Dermis blood vessel endothelial cell (primary cell): ENCODE results near the gene CHMP2A. TPM values are rescaled to one million over a fixed set of nuclear protein-coding genes. Genes with fewer than 3 reads are reported as not detected.
A peak's percentile ranks its signal among the peaks of the same experiment; 100 is the strongest.
"Not testable (repeated sequence)": the region's sequence is repeated elsewhere in the genome, so short reads cannot be mapped to it uniquely, and the experiment has no call there.

Experiments used
- DNase-seq: peaks from one replicate; pipeline ENCODE4 v3.0.0; 2010
- total RNA-seq: library from RNA; depleted of rRNA; stranded (reverse); fragments of >200 nt; gene quantifications from 2 replicates; pipeline ENCODE4 v1.2.3, GENCODE V29; 2014

The CHMP2A gene
- total RNA-seq, 1 donor from 2014 or later: 107 TPM

GRCh38 chr19:58555369-58555885, 522 bp upstream of the CHMP2A start:
- no peak for DNase-seq

GRCh38 chr19:58553799-58554493, 959 bp downstream of the CHMP2A start:
- peak; percentile 18 for DNase-seq

- no peak for DNase-seq
Observed at GRCh38 chr19:58552655-58553054, 2.2 kb downstream of the CHMP2A start.

- DNase-seq: no peak
Observed at GRCh38 chr19:58551577-58552471, 3.1 kb downstream of the CHMP2A start.

- DNase-seq: no peak
Observed at GRCh38 chr19:58551123-58551497, 3.8 kb downstream of the CHMP2A start.

GRCh38 chr19:58550362-58551122, 4.4 kb downstream of the CHMP2A start:
- DNase-seq: no peak

GRCh38 chr19:58549664-58550361, 5.1 kb downstream of the CHMP2A start:
- no peak for DNase-seq

- DNase-seq: no peak
Observed at GRCh38 chr19:58548859-58549663, 5.8 kb downstream of the CHMP2A start.

- no peak for DNase-seq
Observed at GRCh38 chr19:58547323-58548312, 7.3 kb downstream of the CHMP2A start.

- no peak for DNase-seq
Observed at GRCh38 chr19:58546019-58546530, 8.8 kb downstream of the CHMP2A start.

GRCh38 chr19:58545286-58546018, 9.5 kb downstream of the CHMP2A start:
- DNase-seq: peak; percentile 30

GRCh38 chr19:58544591-58545285, 10.2 kb downstream of the CHMP2A start:
- peak; percentile 73 for DNase-seq

- peak; percentile 99 for DNase-seq
Observed at GRCh38 chr19:58543826-58544590, 10.9 kb downstream of the CHMP2A start, which contains the start of gene TRIM28. TRIM28 (plus strand) TSS chr19:58544064; CDS start chr19:58544758, 694 bp downstream.

- DNase-seq: not testable (repeated sequence)
Observed at GRCh38 chr19:58542641-58543372, 12.1 kb downstream of the CHMP2A start.

GRCh38 chr19:58539169-58539559, 15.7 kb downstream of the CHMP2A start:
- not testable (repeated sequence) for DNase-seq

GRCh38 chr19:58538257-58539168, 16.4 kb downstream of the CHMP2A start:
- DNase-seq: peak; percentile 66
